OCI-LY1 (cell line): Measurements from ENCODE around the gene SMIM11.
A peak's percentile ranks its signal among the peaks of the same experiment; 100 is the strongest.

Experiments used
- H2AFZ ChIP-seq: fragments of 200-600 bp; sonication (generic), shearing (Covaris generic); 2 replicates; pipeline ENCODE4 v1.6.0; 2014; ENCODE audit warnings: antibody characterized with exemption, mild to moderate bottlenecking, low read length
- H3F3A ChIP-seq: fragments of 200-600 bp; sonication (generic), shearing (Covaris generic); 2 replicates; pipeline ENCODE4 v1.6.0; 2014; ENCODE audit warnings: mild to moderate bottlenecking, antibody characterized with exemption, low read length, moderate library complexity; ENCODE audit not compliant: insufficient read depth
- H3K27ac ChIP-seq: fragments of 200-600 bp; sonication (generic); 2 replicates; pipeline ENCODE4 v1.5.1; 2014; ENCODE audit warnings: low read length, mixed run types, mild to moderate bottlenecking, low read depth; ENCODE audit not compliant: poor library complexity, severe bottlenecking
- H3K27me3 ChIP-seq: fragments of 200-600 bp; sonication (generic); 2 replicates; pipeline ENCODE4 v1.6.0; 2014; ENCODE audit warnings: antibody characterized with exemption, mild to moderate bottlenecking, low read length, moderate library complexity; ENCODE audit not compliant: insufficient read depth
- H3K36me3 ChIP-seq: fragments of 200-600 bp; sonication (generic); 2 replicates; pipeline ENCODE4 v1.6.1; 2014; ENCODE audit warnings: mild to moderate bottlenecking, antibody characterized with exemption, low read length, moderate library complexity, mixed read lengths; ENCODE audit not compliant: insufficient read depth
- H3K4me1 ChIP-seq: fragments of 200-600 bp; sonication (generic); 2 replicates; pipeline ENCODE4 v1.5.1; 2014; ENCODE audit warnings: mild to moderate bottlenecking, low read length, moderate library complexity; ENCODE audit not compliant: insufficient read depth, severe bottlenecking
- H3K4me2 ChIP-seq: fragments of 200-600 bp; sonication (generic), shearing (Covaris generic); 2 replicates; pipeline ENCODE4 v1.6.1; 2014; ENCODE audit warnings: low read length
- H3K4me3 ChIP-seq: fragments of 200-600 bp; sonication (generic); 2 replicates; pipeline ENCODE4 v1.5.1; 2014; ENCODE audit warnings: low read length, low read depth, mild to moderate bottlenecking, mixed read lengths; ENCODE audit not compliant: poor library complexity, severe bottlenecking
- H3K79me2 ChIP-seq: fragments of 200-600 bp; shearing (Covaris generic); 2 replicates; pipeline ENCODE4 v1.6.1; 2016; ENCODE audit warnings: mixed run types, low read length, mixed read lengths; ENCODE audit not compliant: insufficient read depth
- H3K9ac ChIP-seq: fragments of 200-600 bp; sonication (generic), shearing (Covaris generic); 2 replicates; pipeline ENCODE4 v1.6.1; 2014; ENCODE audit warnings: mild to moderate bottlenecking, low read length, mixed read lengths
- H3K9me2 ChIP-seq: fragments of 200-600 bp; sonication (generic), shearing (Covaris generic); 2 replicates; pipeline ENCODE4 v1.6.1; 2014; ENCODE audit warnings: low read depth, mild to moderate bottlenecking, low read length, mixed read lengths
- H3K9me3 ChIP-seq: fragments of 200-600 bp; shearing (Covaris generic); 2 replicates; pipeline ENCODE4 v1.6.1; 2014; ENCODE audit warnings: low read length, mixed read lengths
- H4K20me1 ChIP-seq: fragments of 200-600 bp; sonication (generic), shearing (Covaris generic); 2 replicates; pipeline ENCODE4 v1.6.0; 2016; ENCODE audit warnings: mild to moderate bottlenecking, low read length; ENCODE audit not compliant: insufficient read depth
- CTCF ChIP-seq: fragments of 200-600 bp; sonication (generic), shearing (Covaris generic); IDR thresholded peaks from 2 replicates; pipeline ENCODE4 v1.5.1; 2017; ENCODE audit warnings: mild to moderate bottlenecking, antibody characterized with exemption, low read length, moderate library complexity, mixed read lengths
- EZH2 ChIP-seq: fragments of 200-600 bp; sonication (generic), shearing (Covaris generic); IDR thresholded peaks from 2 replicates; pipeline ENCODE4 v1.8.0; 2017; ENCODE audit warnings: borderline replicate concordance, mixed run types, mild to moderate bottlenecking, antibody characterized with exemption, low read length, moderate library complexity, mixed read lengths

Gene SMIM11

GRCh38 chr21:34345892-34346291, 29.4 kb upstream of the SMIM11 start:
- no peak overlapping the region for H3K4me3 ChIP-seq
- no peaks in the 10 kb centered on the region for H3K9me3 ChIP-seq
- H4K20me1 ChIP-seq: no peaks in the 10 kb centered on the region
- H3K4me2 ChIP-seq: no peak overlapping the region
- no peaks in the 10 kb centered on the region for H3F3A ChIP-seq
- H3K4me1 ChIP-seq: no peaks in the 10 kb centered on the region
- no peak for TF ChIP-seq CTCF
- no peaks in the 10 kb centered on the region for H3K9me2 ChIP-seq
- H3K36me3 ChIP-seq: no peaks in the 10 kb centered on the region
- no peak overlapping the region for H3K27ac ChIP-seq
- H3K9ac ChIP-seq: no peak overlapping the region
- no peak overlapping the region for H2AFZ ChIP-seq
- peaks cover 15% of the 10 kb centered on the region for H3K27me3 ChIP-seq
- no peaks in the 10 kb centered on the region for H3K79me2 ChIP-seq

GRCh38 chr21:34348890-34349519, 26.3 kb upstream of the SMIM11 start:
- no peaks in the 10 kb centered on the region for H3F3A ChIP-seq
- H4K20me1 ChIP-seq: no peaks in the 10 kb centered on the region
- H3K27me3 ChIP-seq: peaks cover 7% of the 10 kb centered on the region
- no peaks in the 10 kb centered on the region for H3K9me2 ChIP-seq
- H3K4me3 ChIP-seq: no peak overlapping the region
- H3K9ac ChIP-seq: no peak overlapping the region
- H3K4me2 ChIP-seq: no peak overlapping the region
- TF ChIP-seq EZH2 (no peak), CTCF (no peak)
- no peaks in the 10 kb centered on the region for H3K36me3 ChIP-seq
- H3K9me3 ChIP-seq: no peaks in the 10 kb centered on the region
- H3K4me1 ChIP-seq: peaks cover 5% of the 10 kb centered on the region
- no peak overlapping the region for H3K27ac ChIP-seq
- H2AFZ ChIP-seq: no peak overlapping the region
- H3K79me2 ChIP-seq: no peaks in the 10 kb centered on the region

GRCh38 chr21:34351786-34352241, 23.5 kb upstream of the SMIM11 start:
- Histone ChIP-seq H2AFZ (no peak overlapping the region), H4K20me1 (no peaks in the 10 kb centered on the region), H3K9ac (no peak overlapping the region), H3K4me1 (peaks cover 5% of the 10 kb centered on the region), H3K9me2 (no peaks in the 10 kb centered on the region), H3K36me3 (no peaks in the 10 kb centered on the region), H3F3A (no peaks in the 10 kb centered on the region), H3K27me3 (no peaks in the 10 kb centered on the region; the same call in 1 of the 2 replicates), H3K79me2 (no peaks in the 10 kb centered on the region), H3K9me3 (no peaks in the 10 kb centered on the region), H3K4me3 (no peak overlapping the region), H3K27ac (no peak overlapping the region), H3K4me2 (no peak overlapping the region)
- peak; percentile 87 for TF ChIP-seq CTCF
- TF ChIP-seq EZH2: no peak
